Activated effector memory CD4-positive, alpha-beta T cell treated with Interleukin-2 at 50 U/mL for 16 hours (primary cell): ENCODE results near the gene STX7.

Experiments
- DNase-seq: peaks from one replicate; pipeline ENCODE4 v3.0.0-alpha.2; 2020

The STX7 gene

DNA sequence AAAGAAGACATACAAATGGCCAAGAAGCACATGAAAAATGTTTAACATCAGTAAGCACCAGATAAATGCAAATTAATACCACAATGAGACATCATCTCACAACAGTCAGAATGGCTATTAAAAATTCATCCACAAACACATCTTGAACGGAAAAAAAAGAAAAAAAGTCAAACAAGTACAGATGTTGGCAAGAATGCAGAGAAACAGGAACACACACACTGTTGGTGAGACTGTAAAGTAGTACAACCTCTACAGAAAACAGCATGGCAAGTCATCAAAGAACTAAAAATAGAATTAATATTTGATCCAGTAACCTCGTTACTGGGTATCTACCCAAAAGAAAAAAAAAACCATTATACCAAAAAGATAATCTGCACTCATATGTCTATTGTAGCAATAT lies 6.5 kb downstream of the STX7 start:
- DNase-seq = no peak

DNA sequence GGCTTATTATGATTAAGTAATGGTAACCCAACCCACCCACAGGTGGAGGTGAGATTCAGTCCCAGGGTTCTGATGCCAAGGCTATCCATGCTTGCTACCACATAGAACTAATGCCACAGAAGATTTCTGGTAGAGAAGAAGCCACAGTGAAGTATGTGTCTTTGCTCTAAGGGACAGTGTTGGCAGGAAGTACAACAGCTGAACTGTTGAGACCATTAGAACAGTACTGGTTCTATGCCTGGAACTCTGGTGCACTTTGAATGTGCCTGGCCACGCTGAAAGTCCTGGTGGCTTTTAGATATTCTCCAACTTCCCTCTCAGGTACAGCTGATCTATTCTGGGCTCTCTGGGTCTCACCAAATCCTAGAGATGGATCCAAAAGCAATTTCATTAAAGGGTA lies 7.8 kb downstream of the STX7 start:
- no peak for DNase-seq

DNA sequence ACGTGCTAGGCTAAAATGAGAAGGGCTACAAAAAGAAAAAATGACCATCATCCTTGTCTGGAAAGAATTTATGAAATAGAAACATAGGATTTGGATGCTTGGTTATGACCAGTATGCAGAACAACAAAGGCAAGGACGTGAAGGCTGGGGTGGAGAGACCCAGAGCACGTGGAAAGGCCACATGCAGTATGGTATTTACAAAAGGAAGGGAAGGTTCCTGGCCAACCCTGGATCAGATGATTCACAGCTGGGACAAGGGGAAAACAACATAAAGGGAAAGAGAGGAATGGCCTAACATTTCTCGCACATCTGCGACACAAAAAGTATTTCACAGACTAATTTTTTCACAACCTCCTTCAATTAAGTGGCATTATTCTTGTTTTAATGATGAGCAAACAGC lies 8.2 kb downstream of the STX7 start:
- DNase-seq = no peak

DNA sequence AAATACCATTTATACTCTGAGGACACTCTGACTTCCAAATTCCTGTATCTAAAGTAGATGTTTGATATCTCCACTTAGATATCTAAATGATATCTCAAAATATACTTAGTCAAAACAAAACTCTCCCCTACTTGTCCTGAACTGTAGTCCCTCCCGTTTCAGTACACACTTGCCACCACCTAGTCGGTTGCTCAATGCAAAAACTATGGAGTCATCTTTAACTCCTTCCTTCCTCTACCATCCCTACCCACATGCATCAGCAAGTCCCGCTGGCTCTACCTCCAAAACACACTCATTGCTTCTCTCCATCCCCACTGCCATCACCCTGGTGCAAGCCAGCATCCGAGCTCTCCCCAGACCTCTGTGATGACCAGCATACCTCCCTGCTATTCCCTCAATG lies 13.2 kb downstream of the STX7 start:
- DNase-seq = no peak

DNA sequence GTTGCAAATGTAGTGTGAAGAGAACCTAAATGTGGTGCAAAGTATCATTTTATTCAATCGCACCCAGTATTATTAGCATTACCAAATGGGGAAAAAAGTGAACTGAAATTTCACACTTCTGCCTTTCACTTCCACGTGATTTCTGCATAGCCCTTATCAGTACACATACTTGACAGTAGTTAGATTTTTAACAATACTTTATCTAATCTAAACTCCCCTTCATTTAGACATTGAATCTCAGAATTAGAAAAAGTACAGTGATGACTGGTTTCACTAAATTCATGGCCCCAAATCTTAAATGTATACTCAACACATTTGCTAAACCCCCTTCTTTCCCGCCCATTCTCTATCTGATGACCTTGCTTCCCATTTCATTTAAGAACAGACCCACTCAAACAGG lies 14.3 kb downstream of the STX7 start:
- DNase-seq = no peak

DNA sequence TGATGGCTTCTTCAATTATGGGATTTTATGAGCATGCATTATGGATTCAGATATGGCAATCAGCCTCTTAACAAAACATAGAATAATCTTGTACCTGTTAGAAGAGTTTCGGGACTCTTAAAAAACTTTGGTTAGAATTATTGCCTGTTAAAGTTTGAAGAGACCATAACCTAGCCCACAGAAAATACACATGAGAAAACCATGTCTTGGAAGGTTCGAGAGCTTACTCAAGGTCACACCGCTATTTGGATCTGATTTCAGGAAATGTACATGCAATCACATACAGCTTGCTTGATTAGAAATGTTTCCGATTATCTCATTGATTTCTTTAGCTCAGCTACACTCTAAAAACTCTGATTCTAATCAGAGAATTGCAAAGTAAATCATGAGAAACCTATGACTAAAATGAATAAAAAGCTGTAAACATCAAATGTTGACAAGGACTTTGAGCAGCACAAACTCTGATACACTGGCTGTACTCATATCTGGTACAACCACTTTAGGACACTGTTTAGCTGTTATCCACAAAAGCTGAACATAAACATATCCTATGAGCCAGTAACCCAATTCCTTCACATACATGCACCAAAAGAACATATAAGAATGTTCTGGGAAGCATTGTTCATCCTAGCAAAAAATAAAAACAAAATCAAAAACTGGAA lies 16.3 kb downstream of the STX7 start:
- no peak for DNase-seq

DNA sequence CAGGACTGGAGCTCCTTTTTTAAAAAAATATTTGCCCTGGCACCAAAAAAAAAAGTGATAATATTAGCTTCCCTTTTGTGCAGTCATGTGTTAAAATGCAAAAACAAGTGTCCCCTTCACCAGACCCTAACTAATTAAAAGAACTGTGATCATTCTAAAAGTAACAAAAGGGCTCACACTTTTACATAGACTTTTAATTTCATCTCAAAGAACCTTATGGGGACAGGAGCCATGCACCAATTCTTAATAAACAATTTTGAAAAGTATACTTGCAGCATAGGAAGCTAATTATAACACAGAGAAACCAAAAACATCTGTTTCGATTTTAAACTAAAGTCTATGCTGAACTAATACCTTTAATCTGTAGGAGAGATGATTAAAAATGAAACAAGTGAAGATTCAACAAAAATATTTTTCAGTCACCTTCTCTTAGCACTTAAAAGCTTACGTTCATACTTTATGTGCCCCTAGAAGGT lies 17.3 kb downstream of the STX7 start:
- no peak for DNase-seq

DNA sequence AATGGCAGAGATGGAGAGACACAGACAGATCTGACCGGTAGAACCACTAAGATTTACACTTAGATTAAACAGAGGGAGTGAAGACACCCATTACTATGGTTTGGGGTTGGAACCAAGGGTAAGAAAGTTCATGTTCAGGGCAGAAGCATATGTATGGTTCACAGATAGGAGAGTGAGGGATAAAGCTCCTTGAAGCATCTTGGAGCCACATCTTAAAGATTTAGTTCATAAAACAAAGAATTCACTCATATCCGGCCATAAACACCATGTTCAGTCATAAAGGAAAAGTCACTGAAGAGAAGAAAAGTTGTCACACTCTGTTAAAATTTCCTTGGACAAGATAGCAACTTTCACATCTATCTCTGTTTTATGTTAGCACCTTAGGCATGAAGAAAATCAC lies 18.0 kb downstream of the STX7 start:
- no peak for DNase-seq

DNA sequence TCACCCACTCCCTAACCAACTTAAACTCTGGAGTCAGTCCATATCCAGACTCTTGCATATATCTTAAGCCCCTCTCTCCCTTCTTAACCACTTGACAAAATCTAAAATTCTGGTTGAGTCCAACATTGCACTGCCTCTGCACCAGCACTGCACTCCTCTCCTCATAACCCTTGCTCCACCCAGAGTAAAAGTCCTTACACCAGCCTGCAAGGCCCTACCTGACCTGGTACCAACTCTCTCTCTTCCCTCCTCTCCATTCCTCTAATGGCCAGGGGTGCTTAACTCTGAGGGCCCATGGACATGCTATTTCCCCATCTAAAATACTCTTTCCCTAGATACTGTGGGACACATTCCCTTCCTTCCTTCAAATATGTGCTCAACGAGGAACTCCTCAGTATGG lies 21.0 kb downstream of the STX7 start:
- no peak for DNase-seq

DNA sequence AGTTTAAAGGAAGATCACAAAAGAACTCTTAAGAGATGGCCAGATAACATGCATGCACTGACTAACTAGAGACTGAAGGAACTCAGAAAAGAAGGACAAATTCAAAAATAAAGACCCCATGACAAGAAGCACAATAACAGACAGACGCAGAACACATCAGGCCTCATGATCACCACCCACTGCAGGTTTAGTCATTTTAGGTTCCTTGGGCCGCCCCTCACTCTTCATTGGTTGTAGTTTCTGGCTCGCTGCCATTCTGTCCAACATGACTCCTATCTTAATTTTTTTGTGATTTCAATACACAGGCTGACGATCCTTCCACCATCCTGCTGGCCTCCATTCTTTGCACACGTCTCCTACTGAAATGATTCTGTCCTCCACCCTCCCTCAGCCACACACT lies 21.6 kb downstream of the STX7 start:
- no peak for DNase-seq

DNA sequence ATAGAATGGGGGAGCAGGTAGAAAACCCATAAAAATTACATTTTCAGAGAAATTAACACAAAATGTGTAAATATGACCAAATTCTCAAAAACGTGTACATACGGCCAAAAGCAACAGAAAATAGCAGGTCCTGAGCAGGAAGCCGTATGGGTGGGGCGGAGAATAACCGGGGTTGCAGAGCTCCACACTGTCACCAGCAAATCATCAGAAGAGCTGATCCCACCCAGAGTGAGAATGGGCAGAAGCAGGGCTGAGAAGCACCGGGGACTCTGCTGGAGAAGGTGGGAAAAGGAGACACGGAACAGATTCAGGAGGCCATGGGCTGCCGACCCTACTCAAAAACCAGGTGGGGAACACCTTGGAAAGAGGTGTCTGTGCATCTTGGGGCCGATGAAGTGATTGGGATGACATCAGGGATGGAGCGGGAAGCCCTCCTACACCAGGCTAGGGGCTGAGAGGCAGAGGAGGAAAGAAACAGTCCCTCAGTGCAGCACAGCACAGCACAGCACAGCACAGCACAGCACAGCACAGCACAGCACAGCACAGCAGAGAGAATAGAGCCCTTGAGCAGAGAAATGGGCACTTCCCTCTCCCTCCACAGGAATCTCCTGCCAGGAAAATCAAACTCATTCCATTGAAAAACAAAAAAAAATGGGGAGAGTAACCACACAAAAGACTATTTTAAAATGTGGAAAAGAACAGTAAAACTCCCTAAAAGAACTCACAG lies 22.3 kb downstream of the STX7 start:
- DNase-seq = no peak

DNA sequence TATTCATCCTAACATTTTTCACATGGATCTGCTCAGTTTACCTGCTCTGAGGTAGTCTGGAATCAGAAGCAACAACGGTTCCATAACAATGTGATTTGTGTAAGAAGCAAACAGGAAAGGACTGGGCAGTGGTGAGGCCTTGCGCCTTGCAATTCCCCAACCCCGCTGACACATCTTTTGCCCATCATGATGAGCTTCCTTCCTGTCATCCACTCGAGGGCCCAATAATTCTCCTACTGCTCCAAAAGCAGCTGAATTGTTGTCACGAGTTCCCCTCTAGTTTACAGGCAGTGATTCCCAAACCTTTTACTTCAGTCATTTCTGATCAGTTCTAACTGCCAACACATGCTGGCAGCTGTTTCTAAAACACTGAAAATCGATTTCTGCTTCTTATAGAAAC lies 22.9 kb downstream of the STX7 start:
- DNase-seq = no peak

DNA sequence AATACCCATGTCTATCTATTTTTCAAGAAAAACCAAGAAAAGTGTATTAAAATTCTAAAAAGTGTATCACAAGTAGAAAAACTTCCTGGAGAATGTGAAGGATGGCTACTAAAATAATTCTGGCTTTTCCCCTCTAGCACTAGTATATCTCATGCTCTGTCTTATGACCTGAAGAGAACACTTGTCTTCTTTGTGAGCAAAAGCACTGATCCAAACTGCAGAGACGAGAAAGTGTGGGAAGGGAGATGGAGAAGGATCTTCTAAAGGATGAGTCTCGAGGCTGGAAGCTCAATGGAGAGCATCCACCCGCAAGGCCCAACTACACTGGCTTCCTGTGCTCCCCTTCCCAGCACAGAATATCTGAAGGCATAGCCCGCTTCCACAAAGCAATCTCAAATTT lies 23.5 kb downstream of the STX7 start:
- DNase-seq = no peak

DNA sequence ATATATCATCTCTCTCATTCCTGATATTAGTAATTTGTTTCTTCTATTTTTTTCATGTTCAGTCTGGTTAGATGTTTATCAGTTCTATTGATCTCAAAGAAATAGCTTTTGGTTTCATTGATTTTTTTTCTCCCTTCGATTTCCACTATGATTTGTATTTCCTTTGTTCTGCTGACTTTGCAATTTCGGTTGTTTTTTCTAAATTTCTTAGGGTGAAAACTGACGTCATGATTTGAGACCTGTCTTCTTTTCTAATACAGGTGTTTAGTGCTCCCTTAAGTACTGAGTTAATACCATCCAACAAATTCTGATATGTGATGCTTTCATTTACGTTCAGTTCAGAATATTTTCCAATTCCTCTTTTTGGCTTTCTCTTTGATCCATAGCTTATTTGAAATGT lies 25.2 kb downstream of the STX7 start:
- DNase-seq = no peak

DNA sequence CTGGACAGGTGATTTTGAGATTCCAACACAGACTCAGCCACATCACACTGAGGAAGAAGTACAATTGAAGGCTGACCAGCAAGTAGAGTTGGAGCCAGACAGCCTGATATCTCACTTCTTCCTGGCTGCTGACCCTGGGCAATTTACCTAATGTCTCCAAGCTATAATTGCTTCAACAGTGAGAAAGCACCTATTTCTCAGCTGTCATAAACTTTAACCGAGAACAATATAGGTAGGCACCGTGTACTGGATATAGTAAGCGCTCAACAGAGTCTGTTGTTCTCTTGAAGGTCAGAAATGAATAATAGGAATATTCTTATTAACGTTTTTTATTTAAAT lies 28.3 kb downstream of the STX7 start:
- no peak for DNase-seq

DNA sequence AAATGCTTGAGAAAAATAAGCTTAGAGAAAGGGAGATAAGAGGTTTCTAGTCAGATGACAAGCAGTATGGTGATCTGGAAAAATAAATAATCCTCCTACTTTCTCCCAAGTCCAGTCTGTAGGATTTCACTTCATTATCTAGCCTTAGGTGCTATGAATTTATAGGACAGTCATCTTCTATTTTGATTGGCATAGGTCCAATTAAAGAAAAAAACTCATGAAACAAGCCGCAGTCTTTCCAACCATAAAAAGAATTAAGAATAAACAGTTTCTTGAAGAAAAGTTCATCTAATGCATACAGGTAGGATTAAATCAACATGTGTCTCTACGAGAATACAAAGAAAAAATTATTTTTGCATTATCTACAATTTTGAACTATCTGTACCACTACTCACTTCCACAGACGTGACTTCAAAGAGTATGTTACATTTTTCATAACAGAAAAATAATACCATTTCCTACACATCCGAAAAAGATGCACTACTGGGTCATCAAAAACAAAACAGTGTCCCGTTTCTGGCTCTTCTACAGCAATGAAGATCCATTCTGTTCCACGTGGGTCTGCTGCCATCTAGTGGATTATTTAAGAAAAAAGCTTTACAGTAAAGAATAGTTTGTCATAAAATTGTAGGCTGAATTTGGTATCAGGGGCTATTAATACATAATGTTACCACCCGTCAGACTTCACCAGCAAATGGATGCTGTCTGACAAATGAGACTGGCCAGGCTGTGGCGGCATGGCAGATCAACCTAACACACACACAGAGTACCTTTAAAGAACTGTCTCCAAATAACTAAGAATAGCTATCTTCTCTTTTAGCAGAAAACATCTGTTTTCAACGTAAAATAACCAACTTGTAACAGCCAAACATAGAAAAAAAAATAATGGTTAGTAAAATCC lies 28.9 kb downstream of the STX7 start:
- DNase-seq = no peak

DNA sequence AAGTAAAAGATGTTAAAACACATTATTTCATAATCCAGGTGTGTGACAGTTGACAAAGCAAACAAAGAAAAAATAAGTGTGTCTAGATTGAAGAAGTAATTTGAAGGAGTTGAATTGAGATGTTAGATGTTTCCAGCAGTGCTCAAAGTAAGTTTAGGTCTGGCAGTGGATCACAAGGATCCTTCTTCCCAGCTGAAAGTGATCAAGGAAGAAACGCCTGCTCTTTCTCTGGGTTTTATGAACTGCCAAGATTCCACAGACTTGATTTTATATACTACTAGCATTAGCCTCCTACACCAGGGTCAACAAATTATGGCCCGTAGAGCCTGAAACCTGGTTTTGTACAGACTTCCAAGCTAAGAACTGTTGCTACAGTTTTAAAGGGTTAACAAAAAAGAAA lies 30.3 kb downstream of the STX7 start:
- DNase-seq = no peak

DNA sequence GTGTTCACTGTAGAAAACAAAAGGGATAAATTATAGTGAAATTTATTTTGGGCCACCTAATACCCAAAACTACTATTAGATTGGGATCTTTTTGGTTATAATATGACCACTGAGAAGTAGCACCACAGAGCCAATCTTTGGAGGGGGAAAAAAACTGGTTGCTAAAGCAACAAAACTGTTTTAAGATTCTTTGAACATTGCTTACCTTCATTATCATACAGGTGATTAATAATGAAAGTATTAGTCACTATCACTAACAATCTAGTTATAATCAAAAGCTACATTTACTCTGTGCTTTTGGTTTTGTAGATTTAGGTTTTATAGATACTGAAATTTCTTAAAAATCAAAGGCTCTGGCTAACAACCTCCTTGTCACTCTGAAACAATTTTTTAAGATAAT lies 31.7 kb downstream of the STX7 start:
- no peak for DNase-seq

DNA sequence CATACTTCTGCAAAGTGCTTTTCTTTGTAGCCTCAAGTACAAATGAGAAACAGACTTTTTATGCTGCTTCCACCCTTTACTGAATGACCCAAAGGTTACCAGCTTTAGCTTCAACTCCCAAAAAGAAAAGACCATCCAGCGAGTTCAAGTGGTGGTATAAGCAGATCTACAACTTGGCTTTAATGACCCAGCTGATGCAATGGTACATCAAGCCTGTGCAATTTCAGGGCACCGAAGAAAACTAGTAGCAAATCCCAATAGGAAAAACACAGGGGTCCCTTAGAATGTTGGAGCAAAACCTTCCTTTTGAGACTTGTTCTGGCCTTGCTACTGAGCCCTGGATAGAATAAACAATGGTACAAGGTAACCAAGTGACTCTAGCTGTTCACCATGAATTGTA lies 33.8 kb downstream of the STX7 start:
- no peak for DNase-seq

DNA sequence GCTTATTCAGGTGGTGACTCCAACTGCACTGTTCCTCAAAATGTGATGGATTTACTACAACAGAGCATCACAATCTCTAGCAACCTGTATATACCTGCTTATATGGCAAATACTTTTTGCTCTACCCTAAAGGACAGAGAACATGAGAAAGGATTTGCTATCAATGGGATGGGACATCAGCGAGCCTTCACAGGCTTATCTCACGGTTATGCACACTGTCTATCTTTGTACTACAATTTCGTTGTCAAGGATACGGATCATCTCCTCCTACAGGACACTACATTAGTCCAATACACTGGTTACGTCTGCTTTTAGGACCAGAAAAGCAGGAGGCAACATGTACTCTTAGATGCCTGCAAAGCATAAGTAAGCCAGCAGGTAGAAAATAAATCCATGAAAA lies 34.2 kb downstream of the STX7 start:
- DNase-seq = no peak

DNA sequence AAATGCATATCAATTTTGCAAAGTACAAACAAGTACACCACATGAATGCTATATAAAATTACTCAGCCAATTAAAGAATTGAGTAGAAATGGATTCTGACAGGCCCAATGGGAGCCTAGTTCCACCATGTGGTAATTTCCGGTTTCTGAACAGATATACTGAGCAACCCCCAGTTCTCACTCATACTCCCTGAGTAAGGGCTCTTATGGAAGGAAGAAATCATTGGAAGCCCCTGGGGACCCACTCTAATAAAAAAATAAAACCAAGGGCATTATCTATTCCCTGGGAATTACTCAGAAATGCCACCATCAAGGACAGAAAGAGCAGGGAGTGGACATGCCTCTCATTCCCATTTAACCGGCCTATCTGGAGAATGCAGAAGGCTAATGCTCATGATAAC lies 34.6 kb downstream of the STX7 start:
- DNase-seq = no peak

DNA sequence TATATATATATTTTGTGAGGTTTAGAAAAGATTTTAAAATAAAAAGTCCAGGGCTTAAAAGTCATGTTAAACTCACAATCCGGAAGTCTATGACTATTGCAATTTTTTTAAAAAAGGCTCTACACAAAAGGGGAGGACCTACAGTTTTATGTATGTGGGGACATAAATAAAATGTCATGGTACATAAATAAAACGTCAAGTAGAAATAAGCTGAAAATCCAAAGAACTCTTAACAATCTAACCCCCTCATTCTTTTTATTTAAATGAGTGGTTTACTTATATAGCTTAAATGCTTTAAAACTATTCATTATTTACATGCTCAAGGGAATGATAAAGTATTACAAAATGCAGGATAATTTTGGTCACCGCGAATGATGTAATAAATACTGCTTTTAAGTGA lies 36.2 kb downstream of the STX7 start:
- DNase-seq = no peak

DNA sequence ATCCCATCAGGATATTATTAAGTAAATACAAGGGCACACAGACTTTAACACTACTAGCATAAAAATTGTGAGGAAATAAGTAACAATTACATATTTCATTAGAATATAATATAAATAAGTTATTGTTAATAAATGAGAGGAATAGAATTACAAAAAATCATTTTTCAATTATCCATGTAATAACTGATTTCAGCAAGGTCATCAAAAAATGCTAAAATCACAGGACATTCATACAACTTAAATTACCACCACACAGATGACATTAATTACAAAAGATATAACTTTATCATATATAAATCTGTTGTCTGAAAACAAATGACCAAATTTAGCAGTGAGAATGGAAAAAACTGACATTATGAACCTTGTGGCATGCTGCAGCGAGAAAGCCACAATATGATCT lies 37.0 kb downstream of the STX7 start:
- DNase-seq = no peak

DNA sequence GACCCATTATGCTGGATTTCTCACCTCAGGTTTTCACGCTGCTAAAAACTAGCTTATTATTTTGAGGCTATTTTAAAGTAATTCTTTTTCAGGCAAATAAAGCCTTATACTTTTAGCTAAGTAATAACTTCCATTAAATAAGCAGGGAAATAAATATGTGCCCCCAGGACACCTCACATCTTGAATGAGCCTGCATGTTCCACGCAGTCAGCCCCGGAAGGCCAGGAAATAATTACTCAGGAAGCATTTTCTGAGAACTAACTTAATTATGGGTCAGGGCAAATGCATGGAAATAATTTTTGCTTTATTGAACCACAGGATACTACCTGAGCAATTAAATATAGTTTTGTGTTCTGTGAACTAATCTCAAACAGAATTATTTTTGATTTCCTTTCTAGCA lies 41.1 kb downstream of the STX7 start:
- no peak for DNase-seq
